Dermis microvascular lymphatic vessel endothelial cell (primary cell): ENCODE data around the gene RCHY1. TPM values are rescaled to one million over a fixed set of nuclear protein-coding genes. Genes with fewer than 3 reads are reported as not detected.
"Not testable (repeated sequence)": the region's sequence is repeated elsewhere in the genome, so short reads cannot be mapped to it uniquely, and the experiment has no call there.

Experiments
- DNase-seq, 2 donors: peaks; one replicate each; pipeline versions ENCODE4 v3.0.0 to v3.0.0-alpha.2; 2010; ENCODE audit warnings: low read depth in 2 of 2
- total RNA-seq: library from RNA; depleted of rRNA; stranded (reverse); fragments of >200 nt; gene quantifications from 2 replicates; pipeline ENCODE4 v1.2.1, GENCODE V29; 2014

Gene RCHY1
- total RNA-seq = 37.4 and 38.3 TPM in 2 replicates

- peak; percentile 86 to 93 for DNase-seq
Measured at GRCh38 chr4:75514131-75514948, at the start of gene RCHY1, which contains the start of gene THAP6. RCHY1 (minus strand) TSS chr4:75514403; CDS start chr4:75514286, 117 bp downstream. THAP6 (plus strand) TSS chr4:75514473; CDS start chr4:75515453, 980 bp downstream.

GRCh38 chr4:75561789-75562188 is 47.6 kb upstream of the RCHY1 start:
- no peak for DNase-seq

GRCh38 chr4:75557696-75558095 is 43.5 kb upstream of the RCHY1 start:
- no peak for DNase-seq

GRCh38 chr4:75555294-75556164 is 41.3 kb upstream of the RCHY1 start, which contains the start of gene ODAPH:
ODAPH (plus strand) TSS chr4:75556066; CDS start chr4:75556083, 17 bp downstream.
- no peak for DNase-seq

- no peak for DNase-seq
Measured at GRCh38 chr4:75552452-75552851, 38.2 kb upstream of the RCHY1 start.

GRCh38 chr4:75549019-75549418 is 34.8 kb upstream of the RCHY1 start:
- DNase-seq = no peak

GRCh38 chr4:75547647-75548387 is 33.6 kb upstream of the RCHY1 start:
- DNase-seq = peak; percentile 37 to 38

GRCh38 chr4:75545526-75545925 is 31.3 kb upstream of the RCHY1 start:
- no peak for DNase-seq

GRCh38 chr4:75544870-75545269 is 30.7 kb upstream of the RCHY1 start:
- no peak for DNase-seq

- not testable (repeated sequence) for DNase-seq
Measured at GRCh38 chr4:75544220-75544619, 30.0 kb upstream of the RCHY1 start.

GRCh38 chr4:75542824-75543223 is 28.6 kb upstream of the RCHY1 start:
- no peak for DNase-seq

- DNase-seq = not testable (repeated sequence)
Measured at GRCh38 chr4:75537308-75537707, 23.1 kb upstream of the RCHY1 start.

GRCh38 chr4:75533926-75534325 is 19.7 kb upstream of the RCHY1 start:
- not testable (repeated sequence) for DNase-seq

GRCh38 chr4:75533339-75533887 is 19.2 kb upstream of the RCHY1 start:
- DNase-seq = not testable (repeated sequence)

- not testable (repeated sequence) for DNase-seq
Measured at GRCh38 chr4:75531536-75532143, 17.4 kb upstream of the RCHY1 start.

GRCh38 chr4:75530556-75531322 is 16.5 kb upstream of the RCHY1 start:
- no peak for DNase-seq

GRCh38 chr4:75527482-75527881 is 13.3 kb upstream of the RCHY1 start:
- no peak for DNase-seq

- no peak for DNase-seq
Measured at GRCh38 chr4:75525910-75526309, 11.7 kb upstream of the RCHY1 start.

GRCh38 chr4:75525086-75525485 is 10.9 kb upstream of the RCHY1 start:
- no peak for DNase-seq

GRCh38 chr4:75519452-75519851 is 5.2 kb upstream of the RCHY1 start:
- not testable (repeated sequence) for DNase-seq
